IPS-20b (cell line): ENCODE data around the gene RERG.

Experiments used
- H3K27ac ChIP-seq: one replicate; pipeline ENCODE4 v1.5.1; 2013; ENCODE audit warnings: low read length
- H3K27me3 ChIP-seq: 2 replicates; pipeline ENCODE4 v1.6.1; 2013; ENCODE audit warnings: mild to moderate bottlenecking, low read length, inconsistent platforms; ENCODE audit not compliant: insufficient read depth
- H3K36me3 ChIP-seq: 2 replicates; pipeline ENCODE4 v1.6.1; 2013; ENCODE audit warnings: low read depth, mild to moderate bottlenecking, inconsistent platforms, low read length, moderate library complexity; ENCODE audit not compliant: insufficient read depth
- H3K4me1 ChIP-seq: 2 replicates; pipeline ENCODE4 v1.6.1; 2013; ENCODE audit warnings: mild to moderate bottlenecking, control low read depth, inconsistent platforms, low read length, moderate library complexity; ENCODE audit not compliant: insufficient read depth
- H3K4me3 ChIP-seq: 2 replicates; pipeline ENCODE4 v1.5.1; 2013; ENCODE audit warnings: mild to moderate bottlenecking, low read length, inconsistent platforms
- H3K9ac ChIP-seq: 2 replicates; pipeline ENCODE4 v1.6.1; 2013; ENCODE audit warnings: low read depth, mild to moderate bottlenecking, inconsistent platforms, low read length, moderate library complexity
- H3K9me3 ChIP-seq: 2 replicates; pipeline ENCODE4 v1.6.1; 2013; ENCODE audit warnings: mild to moderate bottlenecking, low read depth, low read length, inconsistent platforms; ENCODE audit not compliant: insufficient read depth

Gene RERG, protein sequence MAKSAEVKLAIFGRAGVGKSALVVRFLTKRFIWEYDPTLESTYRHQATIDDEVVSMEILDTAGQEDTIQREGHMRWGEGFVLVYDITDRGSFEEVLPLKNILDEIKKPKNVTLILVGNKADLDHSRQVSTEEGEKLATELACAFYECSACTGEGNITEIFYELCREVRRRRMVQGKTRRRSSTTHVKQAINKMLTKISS

DNA sequence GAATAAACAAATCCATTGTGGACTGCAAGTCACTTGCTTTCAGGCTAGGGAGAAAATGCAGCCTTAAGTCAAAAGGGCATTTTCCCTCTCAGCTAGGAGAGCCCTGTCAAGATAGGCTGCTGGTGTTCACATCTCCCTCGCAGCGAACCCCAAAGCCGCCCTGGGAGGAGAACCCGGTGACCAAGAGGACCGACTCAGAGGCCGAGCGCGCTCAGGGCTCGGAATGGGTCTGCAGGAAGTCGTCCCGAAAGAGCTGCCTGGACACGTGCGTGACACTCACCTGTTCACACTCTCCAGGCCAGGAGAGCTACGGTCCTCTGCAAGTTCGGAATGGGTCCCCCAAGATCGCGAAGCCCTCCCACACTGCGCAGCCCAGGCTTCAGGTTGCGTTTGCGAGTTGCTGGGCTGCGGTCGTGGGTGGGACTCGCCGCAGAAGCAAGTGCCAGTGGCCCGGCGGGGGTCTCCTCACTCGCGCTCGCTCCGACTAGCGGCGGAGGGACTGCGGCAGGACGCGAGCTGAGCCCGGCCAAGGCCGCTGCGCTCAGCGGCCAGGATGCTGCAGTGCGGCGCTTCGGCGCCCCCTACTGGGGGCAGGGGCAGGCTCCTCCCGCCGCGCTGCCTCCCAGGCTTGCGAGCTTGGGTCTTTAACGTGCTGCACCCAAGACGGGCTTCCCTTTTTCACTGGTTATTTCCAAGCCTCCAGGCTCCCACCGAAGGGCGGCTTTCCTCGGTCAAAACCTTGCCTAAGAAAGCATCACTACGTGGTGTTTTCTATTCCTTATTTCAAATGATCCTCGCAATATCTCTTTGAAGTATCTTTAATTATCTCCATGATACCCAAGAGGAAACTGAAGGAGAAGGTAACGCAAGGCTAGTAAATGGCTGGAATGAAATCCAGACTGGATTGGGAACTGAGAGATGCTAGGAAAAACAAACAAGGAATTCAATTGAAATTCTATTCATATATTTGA lies at the start of gene RERG:
Gene RERG (minus strand): TSS at position 503 of the 971 bp plus-strand sequence. CDS start 3,928 bp downstream, outside the sequence.
- H3K4me3 ChIP-seq: peak within 1 kb of the TSS; percentile 66
- H3K9ac ChIP-seq: peak within 1 kb of the TSS; percentile 20; the same call in 1 of the 2 replicates
- H3K36me3 ChIP-seq: no peaks in the 10 kb centered on the region
- no peak within 1 kb of the TSS for H3K27ac ChIP-seq
- H3K27me3 ChIP-seq: peaks cover 27% of the 10 kb centered on the region
- H3K9me3 ChIP-seq: no peaks in the 10 kb centered on the region
- no peaks in the 10 kb centered on the region for H3K4me1 ChIP-seq

DNA sequence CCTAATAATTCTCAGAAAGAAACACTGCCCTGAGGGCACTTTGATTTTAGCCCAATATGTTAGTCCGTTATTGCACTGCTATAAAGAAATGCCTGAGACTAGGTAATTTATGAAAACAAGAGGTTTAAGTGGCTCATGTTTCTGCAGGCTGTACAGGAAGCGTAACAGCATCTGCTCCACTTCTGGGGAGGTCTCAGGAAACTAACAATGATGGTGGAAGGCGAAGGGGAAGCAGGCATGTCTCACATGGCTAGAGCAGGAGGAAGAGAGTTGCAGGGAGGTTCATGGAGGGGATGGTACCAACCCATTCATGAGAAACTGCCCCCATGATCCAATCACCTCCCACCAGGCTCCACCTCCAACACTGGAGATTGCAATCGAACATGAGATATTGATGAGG lies 49.4 kb upstream of the RERG start:
- no peak overlapping the region for H3K27ac ChIP-seq
- H3K4me1 ChIP-seq: no peaks in the 10 kb centered on the region
- H3K9ac ChIP-seq: no peak overlapping the region

DNA sequence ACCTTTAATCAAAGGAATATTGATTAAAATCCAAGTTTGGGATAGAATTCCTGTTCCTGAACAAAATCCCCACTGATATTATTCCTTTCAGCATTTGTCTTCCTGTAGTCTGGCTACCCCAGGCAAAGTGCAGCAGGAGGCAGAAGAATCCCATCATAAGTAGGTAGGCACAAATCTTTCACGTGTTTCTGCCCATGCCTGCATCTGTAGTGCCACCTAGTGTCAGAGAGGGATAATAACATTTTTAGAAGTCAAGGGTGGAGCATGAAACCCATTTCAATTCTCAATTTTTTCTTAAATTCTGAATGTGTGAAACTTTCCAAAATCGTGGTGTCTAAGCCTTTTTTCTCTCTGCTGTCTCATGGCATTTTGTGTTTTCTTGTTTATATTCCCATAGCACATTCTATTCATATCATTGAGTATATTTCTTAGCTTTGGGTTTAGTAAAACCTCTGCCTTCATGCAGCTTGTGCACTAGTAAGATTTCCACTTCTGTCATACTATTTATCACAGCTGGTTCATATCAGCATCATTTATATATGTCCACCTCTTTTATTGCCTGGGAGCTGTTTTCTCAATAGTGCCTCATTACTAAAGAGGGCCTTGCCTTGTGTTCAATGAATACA lies 47.8 kb upstream of the RERG start:
- Histone ChIP-seq H3K9me3 (no peaks in the 10 kb centered on the region), H3K27ac (no peak overlapping the region), H3K27me3 (no peaks in the 10 kb centered on the region), H3K9ac (no peak overlapping the region), H3K4me1 (no peaks in the 10 kb centered on the region), H3K4me3 (no peak overlapping the region), H3K36me3 (no peaks in the 10 kb centered on the region)

More for the DNA sequence above, 49.4 kb upstream of the RERG start:
- Histone ChIP-seq H3K27me3 (no peaks in the 10 kb centered on the region), H3K9me3 (no peaks in the 10 kb centered on the region), H3K36me3 (no peaks in the 10 kb centered on the region), H3K4me3 (no peak overlapping the region)

DNA sequence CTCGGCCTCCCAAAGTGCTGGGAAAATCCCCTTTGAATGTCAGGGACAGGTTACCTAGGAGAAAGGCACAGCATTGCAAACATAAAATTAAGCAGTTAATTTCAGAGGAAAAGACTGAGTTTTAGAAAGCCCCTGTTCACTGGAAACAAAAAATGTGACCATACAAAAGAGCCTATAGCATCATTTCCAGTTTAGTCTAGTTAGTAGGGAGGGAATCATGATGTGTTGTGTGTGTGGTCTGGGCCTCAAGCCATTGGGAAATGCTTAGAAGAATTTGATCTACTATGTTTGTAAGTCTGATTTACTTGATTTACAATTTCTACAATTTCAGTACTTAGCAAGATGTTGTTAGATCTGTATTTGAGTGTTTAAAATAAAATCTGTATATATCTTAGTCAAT lies 47.1 kb upstream of the RERG start:
- no peak overlapping the region for H3K27ac ChIP-seq
- H3K36me3 ChIP-seq: no peaks in the 10 kb centered on the region
- H3K27me3 ChIP-seq: no peaks in the 10 kb centered on the region
- no peak overlapping the region for H3K4me3 ChIP-seq
- H3K9me3 ChIP-seq: no peaks in the 10 kb centered on the region
- H3K9ac ChIP-seq: no peak overlapping the region
- no peaks in the 10 kb centered on the region for H3K4me1 ChIP-seq

DNA sequence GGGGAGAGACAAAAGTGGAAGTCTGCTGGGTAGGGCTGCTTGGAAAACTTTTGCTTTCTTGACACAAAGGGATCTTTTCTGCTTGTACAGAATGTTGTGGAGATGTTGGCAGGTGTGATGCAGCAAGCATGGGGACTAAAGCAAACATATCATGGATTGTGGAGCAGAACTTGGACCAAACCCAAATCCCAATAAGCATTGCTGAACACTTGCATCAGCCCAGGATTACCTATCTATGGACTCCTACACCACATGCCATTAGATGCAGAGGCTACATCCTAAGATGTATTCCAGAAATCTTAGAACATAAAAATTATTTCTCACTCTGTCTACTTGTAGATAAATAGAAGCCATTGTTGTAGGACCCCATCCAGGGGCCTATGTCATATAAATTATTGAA lies 44.7 kb upstream of the RERG start:
- no peak overlapping the region for H3K27ac ChIP-seq
- no peaks in the 10 kb centered on the region for H3K27me3 ChIP-seq
- H3K4me1 ChIP-seq: no peaks in the 10 kb centered on the region
- H3K4me3 ChIP-seq: no peak overlapping the region
- H3K9me3 ChIP-seq: no peaks in the 10 kb centered on the region
- no peak overlapping the region for H3K9ac ChIP-seq
- H3K36me3 ChIP-seq: no peaks in the 10 kb centered on the region

DNA sequence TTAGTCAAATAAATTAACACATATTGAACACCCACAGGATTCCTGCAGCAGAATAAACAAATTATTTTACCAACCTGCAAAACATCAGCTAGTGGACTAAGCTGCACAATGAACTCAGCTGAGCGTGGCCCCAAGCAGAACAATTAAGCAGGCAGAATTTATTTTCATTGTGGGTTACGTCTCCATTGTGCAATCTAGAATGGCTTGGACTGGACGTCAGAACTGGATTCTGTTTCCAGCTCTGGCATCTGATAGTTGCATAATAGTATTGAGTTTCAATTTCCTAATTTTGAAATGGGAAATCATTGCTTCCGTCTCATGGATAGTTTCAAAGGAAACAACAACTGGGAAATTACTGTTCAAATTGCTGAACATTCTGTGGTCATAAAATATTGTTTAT lies 35.5 kb upstream of the RERG start:
- no peak overlapping the region for H3K9ac ChIP-seq
- no peaks in the 10 kb centered on the region for H3K9me3 ChIP-seq
- no peak overlapping the region for H3K4me3 ChIP-seq
- H3K27ac ChIP-seq: no peak overlapping the region
- H3K4me1 ChIP-seq: 0 out of 2 replicates have a peak, but pooled peaks cover 7% of the 10 kb centered on the region
- H3K27me3 ChIP-seq: no peaks in the 10 kb centered on the region
- no peaks in the 10 kb centered on the region for H3K36me3 ChIP-seq

DNA sequence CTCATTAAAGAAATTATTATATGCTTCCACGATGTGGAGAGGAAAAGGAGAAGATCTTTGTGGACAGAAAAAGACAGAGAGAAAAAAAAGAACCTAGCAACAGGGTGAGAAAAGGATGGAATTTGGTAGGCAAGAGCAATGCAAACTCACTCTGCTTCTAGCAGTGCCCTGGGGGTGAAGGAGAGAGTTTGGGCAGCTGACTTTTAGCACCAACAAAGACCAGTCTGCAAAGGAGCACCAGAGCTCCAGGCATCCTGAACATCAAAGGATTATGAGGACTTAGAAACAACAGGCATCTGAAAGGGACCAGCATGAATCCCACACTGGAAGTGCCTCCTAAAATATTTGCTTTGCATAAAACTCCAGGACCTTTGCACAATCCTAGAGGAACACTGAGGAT lies 32.8 kb upstream of the RERG start:
- Histone ChIP-seq H3K4me1 (0 out of 2 replicates have a peak, but pooled peaks cover 7% of the 10 kb centered on the region), H3K27me3 (no peaks in the 10 kb centered on the region), H3K4me3 (no peak overlapping the region), H3K27ac (no peak overlapping the region), H3K36me3 (no peaks in the 10 kb centered on the region), H3K9ac (no peak overlapping the region), H3K9me3 (no peaks in the 10 kb centered on the region)

DNA sequence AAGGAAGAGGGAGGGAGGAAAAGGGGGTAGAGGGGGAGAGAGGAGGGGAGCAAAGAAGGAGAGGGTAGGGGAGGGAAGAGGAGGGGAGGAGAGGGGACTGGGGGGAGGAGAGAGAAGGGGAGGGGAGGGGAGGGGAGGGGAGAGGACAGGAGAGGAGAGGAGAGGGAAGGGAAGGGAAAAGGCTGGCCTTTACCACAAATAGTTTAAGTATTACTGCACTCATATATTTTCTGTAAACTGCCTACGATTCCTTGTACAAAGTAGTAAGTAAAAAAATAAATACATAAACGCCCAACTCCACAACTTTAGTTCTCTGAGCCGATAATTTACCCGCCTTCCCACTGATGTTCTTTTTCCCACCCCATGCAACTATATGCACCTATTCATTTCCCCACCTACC lies 23.7 kb upstream of the RERG start:
- Histone ChIP-seq H3K36me3 (no peaks in the 10 kb centered on the region), H3K9ac (no peak overlapping the region), H3K27ac (no peak overlapping the region), H3K27me3 (no peaks in the 10 kb centered on the region), H3K9me3 (no peaks in the 10 kb centered on the region), H3K4me1 (no peaks in the 10 kb centered on the region), H3K4me3 (no peak overlapping the region)

DNA sequence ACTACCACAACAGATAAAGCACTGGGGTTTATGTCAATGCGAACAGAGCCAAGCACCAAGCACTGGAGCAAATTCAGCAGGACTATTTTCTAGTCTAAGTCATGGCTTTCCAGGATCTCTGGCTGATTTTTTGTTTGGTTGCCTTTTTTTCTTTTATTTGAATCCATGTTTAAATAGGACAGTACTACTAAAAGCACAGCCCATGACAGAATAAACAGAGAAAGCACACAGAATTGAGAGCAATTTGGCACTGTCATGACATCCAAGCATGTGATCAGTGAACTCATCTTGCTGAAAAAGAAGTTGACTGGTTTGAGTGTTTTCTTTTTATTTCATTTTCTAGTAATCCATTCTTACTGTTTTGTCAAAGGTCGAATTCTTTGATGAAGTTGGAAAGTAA lies 23.1 kb upstream of the RERG start:
- Histone ChIP-seq H3K36me3 (no peaks in the 10 kb centered on the region), H3K27me3 (no peaks in the 10 kb centered on the region), H3K9me3 (no peaks in the 10 kb centered on the region), H3K27ac (no peak overlapping the region), H3K9ac (no peak overlapping the region), H3K4me3 (no peak overlapping the region), H3K4me1 (no peaks in the 10 kb centered on the region)

DNA sequence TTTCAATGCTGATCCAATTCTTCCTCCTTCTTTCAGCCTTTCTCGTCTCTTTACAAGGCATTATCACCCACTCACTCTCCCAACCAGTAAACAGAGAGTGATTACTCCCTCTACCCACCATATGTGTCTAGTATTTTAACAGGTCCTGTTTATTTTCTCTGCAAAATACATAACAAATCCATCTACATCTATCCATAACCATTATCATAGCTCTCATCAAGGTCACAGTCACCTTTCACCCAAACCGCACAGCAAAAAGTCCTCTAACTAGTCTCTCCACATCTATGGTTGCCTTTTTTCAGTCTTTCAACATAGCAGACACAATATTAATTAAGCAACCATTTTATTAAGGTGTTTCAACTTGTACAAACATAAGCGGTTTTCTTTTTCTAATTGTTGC lies 21.9 kb upstream of the RERG start:
- H3K27ac ChIP-seq: no peak overlapping the region
- H3K9ac ChIP-seq: no peak overlapping the region
- no peak overlapping the region for H3K4me3 ChIP-seq
- H3K27me3 ChIP-seq: no peaks in the 10 kb centered on the region
- H3K36me3 ChIP-seq: no peaks in the 10 kb centered on the region
- H3K9me3 ChIP-seq: no peaks in the 10 kb centered on the region
- no peaks in the 10 kb centered on the region for H3K4me1 ChIP-seq

DNA sequence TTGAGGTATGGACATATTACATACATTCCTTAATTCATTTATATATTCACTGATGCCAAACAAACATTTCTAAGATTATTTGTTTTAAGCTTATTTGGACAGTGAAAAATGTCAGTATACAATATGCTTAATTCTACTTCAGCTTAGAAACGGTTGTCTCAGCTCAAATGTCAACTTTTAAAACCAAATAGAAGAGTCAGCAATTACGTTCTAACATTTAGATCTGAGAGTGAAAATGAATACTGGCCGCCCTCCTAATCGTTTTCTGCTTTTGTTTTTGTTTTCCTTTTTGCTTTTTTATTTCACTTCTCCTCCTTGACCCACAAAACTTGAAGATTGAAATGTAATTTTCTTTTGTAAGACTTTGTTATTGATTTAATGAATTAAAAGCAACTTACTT lies 19.7 kb upstream of the RERG start:
- Histone ChIP-seq H3K36me3 (no peaks in the 10 kb centered on the region), H3K9ac (no peak overlapping the region), H3K4me1 (no peaks in the 10 kb centered on the region), H3K9me3 (no peaks in the 10 kb centered on the region), H3K27me3 (no peaks in the 10 kb centered on the region), H3K27ac (no peak overlapping the region), H3K4me3 (no peak overlapping the region)
